Islet of Langerhans (tissue), 1 donor: ENCODE measurements around the gene GUCA1C.

ENCODE experiments used
- FAIRE-seq: peaks from one replicate; lab custom pipeline; 2011; peaks lifted over from hg19 to GRCh38; lab: Jason Lieb, UNC

Gene GUCA1C

GRCh38 chr3:108953700-108954099 is at the start of gene GUCA1C:
GUCA1C (minus strand) TSS chr3:108953879; CDS start chr3:108953762, 117 bp downstream.
- FAIRE-seq = no peak

DNA sequence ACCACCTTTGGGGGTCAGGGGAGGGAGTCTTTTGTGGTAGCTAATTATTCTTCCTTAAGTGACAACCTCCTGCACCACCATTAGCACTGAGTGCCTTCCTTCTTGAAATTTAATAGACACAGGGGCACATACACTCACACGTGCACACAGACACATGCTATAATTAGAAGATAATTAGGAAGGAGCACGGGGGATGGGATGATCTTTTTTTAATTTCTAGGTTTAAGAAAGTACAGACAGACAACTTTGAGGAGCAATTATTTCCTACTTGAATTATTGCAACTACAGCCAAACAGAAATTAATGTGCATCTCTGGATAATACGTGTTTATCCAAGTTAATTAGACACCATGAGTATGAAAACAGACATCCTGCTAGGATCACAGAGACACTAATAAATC is 44.8 kb upstream of the GUCA1C start:
- no peak for FAIRE-seq

DNA sequence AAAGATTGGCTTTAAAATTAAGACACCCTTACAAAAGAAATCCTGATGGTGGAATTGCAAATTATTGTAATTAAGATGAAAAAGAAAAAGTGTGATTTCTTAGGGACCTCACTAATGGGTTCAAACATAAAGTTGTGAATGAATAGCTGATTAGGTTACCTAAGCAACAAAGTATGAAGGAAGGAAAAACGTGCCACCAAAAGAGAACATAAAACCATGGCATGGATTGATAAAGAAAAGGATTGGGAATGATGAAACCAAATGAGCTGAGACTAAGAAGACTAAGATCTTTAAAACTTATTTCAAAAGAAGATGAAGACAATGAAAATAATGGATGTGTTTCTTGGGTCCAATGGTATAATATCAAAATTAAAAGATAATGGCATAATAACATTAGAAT is 32.2 kb upstream of the GUCA1C start:
- FAIRE-seq = no peak

GRCh38 chr3:108983051-108983450 is 29.4 kb upstream of the GUCA1C start:
- no peak for FAIRE-seq

DNA sequence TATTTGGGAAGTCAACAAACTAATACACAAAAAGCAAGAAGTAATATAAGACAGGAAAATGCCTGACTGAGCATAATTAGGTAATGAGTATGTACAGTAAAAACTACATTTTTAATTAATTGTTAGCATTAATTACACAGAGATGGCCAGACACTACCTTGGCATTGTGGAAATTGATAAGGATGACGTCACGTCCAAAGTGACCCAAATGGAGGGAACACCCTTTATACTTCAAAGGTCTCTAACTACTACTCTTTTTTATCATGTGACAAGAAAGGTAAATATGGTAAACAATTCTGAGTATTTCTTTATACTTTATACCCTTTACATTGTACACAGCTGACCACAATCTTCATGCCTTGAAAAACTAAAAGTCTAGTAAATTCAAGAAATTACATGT is 22.4 kb upstream of the GUCA1C start:
- no peak for FAIRE-seq

GRCh38 chr3:108973019-108973418 is 19.3 kb upstream of the GUCA1C start:
- FAIRE-seq = no peak

DNA sequence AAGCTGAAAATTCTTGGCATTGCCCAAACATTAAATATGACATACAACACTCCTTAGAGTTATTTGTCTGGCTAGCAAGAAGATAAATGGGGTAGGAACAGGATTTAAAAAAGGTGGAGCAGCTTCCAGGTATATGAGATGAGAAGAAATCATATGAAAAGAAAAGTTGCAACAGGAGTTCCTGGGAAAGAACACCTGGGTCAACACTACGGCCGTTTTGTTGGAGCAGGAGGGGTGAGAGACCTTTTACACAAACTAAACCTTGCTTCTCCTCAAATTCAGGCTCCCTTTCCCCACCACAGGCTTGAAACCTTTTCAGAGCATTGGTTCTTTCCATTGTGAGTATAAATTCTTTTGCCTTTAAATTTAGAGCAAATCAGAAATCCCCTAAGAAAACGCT is 18.8 kb upstream of the GUCA1C start:
- FAIRE-seq = no peak

DNA sequence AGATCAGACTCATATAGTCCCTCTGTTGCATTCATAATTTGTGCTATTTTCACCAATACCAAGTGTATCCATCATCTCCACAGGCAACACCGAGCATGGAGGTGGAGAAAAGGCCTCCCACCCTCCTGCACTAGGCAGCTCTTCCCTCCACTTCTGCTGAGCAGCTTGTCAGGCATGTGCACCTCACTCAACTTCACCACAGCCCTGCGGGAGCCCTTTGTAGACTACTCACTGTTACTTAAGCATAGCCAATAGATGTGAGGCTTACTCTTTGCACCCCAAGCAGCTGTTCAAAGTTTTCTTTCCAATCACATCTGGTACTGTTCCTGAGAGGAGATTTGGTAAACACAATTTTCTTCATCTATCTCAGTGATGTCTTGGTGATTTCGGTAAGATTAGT is 16.9 kb upstream of the GUCA1C start:
- FAIRE-seq = no peak

DNA sequence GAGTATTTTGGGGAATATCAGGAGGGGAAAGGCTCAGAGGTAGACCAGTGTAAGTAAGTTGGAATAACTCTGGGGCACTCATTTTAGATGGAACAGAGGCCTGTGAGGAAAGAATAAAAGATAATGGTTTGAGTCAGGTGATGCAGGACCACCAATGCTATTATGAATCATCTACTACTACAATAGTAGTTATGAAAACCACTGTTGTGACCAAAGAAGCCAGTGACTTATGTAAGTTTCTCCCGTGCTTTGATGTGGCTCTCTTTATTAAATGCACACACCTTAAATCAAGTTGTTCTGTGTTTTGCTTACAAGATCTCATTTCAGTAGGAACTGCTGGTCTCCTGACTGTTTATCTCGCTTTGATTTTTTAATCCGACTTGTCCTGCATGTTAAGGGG is 13.1 kb upstream of the GUCA1C start:
- FAIRE-seq = no peak

GRCh38 chr3:108959017-108959416 is 5.3 kb upstream of the GUCA1C start:
- FAIRE-seq = no peak

- FAIRE-seq = no peak
These were observed 469 bp downstream of the GUCA1C start for GRCh38 chr3:108953210-108953609.

- no peak for FAIRE-seq
These were observed 1.7 kb downstream of the GUCA1C start for GRCh38 chr3:108951820-108952501.

DNA sequence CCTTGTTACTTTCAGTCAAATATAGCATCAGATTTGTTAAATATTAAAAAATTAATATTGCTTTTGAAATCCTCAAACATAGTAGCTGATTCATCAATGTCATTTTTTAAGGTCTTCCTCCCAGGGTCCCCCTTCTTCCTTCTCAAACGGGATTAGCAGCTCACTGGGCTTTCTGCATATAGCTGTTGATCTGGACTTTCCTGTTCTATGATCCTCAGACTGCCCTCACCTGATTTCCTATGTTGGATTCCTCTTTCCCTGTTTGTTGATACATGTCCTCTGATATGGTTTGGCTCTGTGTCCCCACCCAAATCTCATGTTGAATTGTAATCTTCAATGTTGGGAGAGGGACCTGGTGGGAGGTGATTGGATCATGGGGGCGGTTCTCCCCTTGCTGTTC is 5.8 kb downstream of the GUCA1C start:
- no peak for FAIRE-seq

GRCh38 chr3:108946292-108947285 is 7.1 kb downstream of the GUCA1C start:
- FAIRE-seq = no peak

GRCh38 chr3:108940568-108941263 is 13.0 kb downstream of the GUCA1C start:
- FAIRE-seq = no peak

GRCh38 chr3:108940166-108940565 is 13.5 kb downstream of the GUCA1C start:
- FAIRE-seq = no peak

GRCh38 chr3:108936924-108937689 is 16.6 kb downstream of the GUCA1C start:
- no peak for FAIRE-seq

- no peak for FAIRE-seq
These were observed 22.6 kb downstream of the GUCA1C start for GRCh38 chr3:108931035-108931434.

- FAIRE-seq = no peak
These were observed 34.8 kb downstream of the GUCA1C start for GRCh38 chr3:108918866-108919265.

- FAIRE-seq = peak; percentile 97
These were observed 38.7 kb downstream of the GUCA1C start for GRCh38 chr3:108914774-108915641.

GRCh38 chr3:108909799-108910198 is 43.9 kb downstream of the GUCA1C start:
- FAIRE-seq = no peak
